Neuronal stem cell (in vitro differentiated cells): ENCODE measurements around the gene ANKRD36.
"Not testable (repeated sequence)": the region's sequence is repeated elsewhere in the genome, so short reads cannot be mapped to it uniquely, and the experiment has no call there.

Experiments
- DNase-seq: peaks from one replicate; pipeline ENCODE4 v3.0.0-alpha.2; 2013; ENCODE audit warnings: low spot score
- H2AFZ ChIP-seq: one replicate; pipeline ENCODE4 v1.6.1; 2013; ENCODE audit warnings: mild to moderate bottlenecking, low read length, inconsistent platforms
- H2AK5ac ChIP-seq: 2 replicates; pipeline ENCODE4 v1.6.1; 2013; ENCODE audit warnings: low read depth, mild to moderate bottlenecking, inconsistent platforms, low read length, moderate library complexity, mixed read lengths
- H2BK120ac ChIP-seq: 2 replicates; pipeline ENCODE4 v1.6.1; 2013; ENCODE audit warnings: low read depth, mild to moderate bottlenecking, inconsistent platforms, low read length, moderate library complexity, mixed read lengths
- H2BK12ac ChIP-seq: one replicate; pipeline ENCODE4 v1.6.1; 2013; ENCODE audit warnings: low read length, inconsistent platforms
- H2BK15ac ChIP-seq: 2 replicates; pipeline ENCODE4 v1.6.1; 2013; ENCODE audit warnings: mild to moderate bottlenecking, low read length, inconsistent platforms, mixed read lengths
- H2BK5ac ChIP-seq: one replicate; pipeline ENCODE4 v1.6.1; 2013; ENCODE audit warnings: inconsistent platforms, mild to moderate bottlenecking, low read length, moderate library complexity
- H3K14ac ChIP-seq: one replicate; pipeline ENCODE4 v1.6.1; 2013; ENCODE audit warnings: low read length, inconsistent platforms
- H3K18ac ChIP-seq: 2 replicates; pipeline ENCODE4 v1.6.1; 2013; ENCODE audit warnings: low read length, inconsistent platforms
- H3K23ac ChIP-seq: 2 replicates; pipeline ENCODE4 v1.6.1; 2013; ENCODE audit warnings: low read depth, mild to moderate bottlenecking, mixed read lengths, low read length, inconsistent platforms; ENCODE audit not compliant: poor library complexity
- H3K27ac ChIP-seq: replicated peaks from 3 replicates; pipeline ENCODE4 v1.5.1; 2013; ENCODE audit warnings: low read length, inconsistent platforms
- H3K27me3 ChIP-seq, 3 experiments: 2 replicates each; pipeline ENCODE4 v1.6.1; 2013; ENCODE audit warnings: low read length in 3 of 3, mild to moderate bottlenecking in 2 of 3, inconsistent platforms in 1 of 3, low read depth in 1 of 3, mixed read lengths in 1 of 3, moderate library complexity in 1 of 3; ENCODE audit not compliant: control insufficient read depth in 3 of 3, insufficient read depth in 3 of 3
- H3K36me3 ChIP-seq, 2 donors: replicated peaks in 1 of 2; 2 replicates each; pipeline ENCODE4 v1.6.1; 2013; ENCODE audit warnings: low read length in 2 of 2; ENCODE audit not compliant: control insufficient read depth in 2 of 2, insufficient read depth in 2 of 2
- H3K4ac ChIP-seq: 2 replicates; pipeline ENCODE4 v1.6.1; 2013; ENCODE audit warnings: inconsistent platforms, mild to moderate bottlenecking, low read length, moderate library complexity
- H3K4me1 ChIP-seq, 2 donors: 1 replicate in 1 of 2; 2 replicates in 1 of 2; pipeline ENCODE4 v1.6.1; 2013; ENCODE audit warnings: low read length in 2 of 2, low read depth in 1 of 2; ENCODE audit not compliant: control insufficient read depth in 2 of 2, insufficient read depth in 1 of 2
- H3K4me2 ChIP-seq: one replicate; pipeline ENCODE4 v1.6.1; 2013; ENCODE audit warnings: mild to moderate bottlenecking, low read length, inconsistent platforms; ENCODE audit not compliant: insufficient read depth, poor library complexity, severe bottlenecking
- H3K4me3 ChIP-seq, 2 donors: 2 replicates each; pipeline ENCODE4 v1.5.1; 2013; ENCODE audit warnings: low read length in 2 of 2, mild to moderate bottlenecking in 2 of 2, inconsistent platforms in 1 of 2, moderate library complexity in 1 of 2
- H3K79me1 ChIP-seq: one replicate; pipeline ENCODE4 v1.6.1; 2013; ENCODE audit warnings: low read depth, mild to moderate bottlenecking, inconsistent platforms, low read length, moderate library complexity
- H3K9ac ChIP-seq: one replicate; pipeline ENCODE4 v1.6.1; 2013; ENCODE audit warnings: mild to moderate bottlenecking, low read depth, low read length, inconsistent platforms; ENCODE audit not compliant: poor library complexity
- H3K9me3 ChIP-seq, 2 donors: replicated peaks in 1 of 2; 2 replicates each; pipeline versions ENCODE3 to v1.6.1; 2013; ENCODE audit warnings: low read length in 2 of 2, mild to moderate bottlenecking in 2 of 2, inconsistent platforms in 1 of 2, low read depth in 1 of 2, mixed read lengths in 1 of 2, moderate library complexity in 1 of 2; ENCODE audit not compliant: control insufficient read depth in 2 of 2, insufficient read depth in 1 of 2
- H4K8ac ChIP-seq: one replicate; pipeline ENCODE4 v1.6.1; 2013; ENCODE audit warnings: low read depth, mild to moderate bottlenecking, inconsistent platforms, low read length, moderate library complexity
- H4K91ac ChIP-seq: one replicate; pipeline ENCODE4 v1.6.1; 2013; ENCODE audit warnings: low read length, low read depth, mild to moderate bottlenecking, inconsistent platforms; ENCODE audit not compliant: poor library complexity
- WGBS, 2 donors: extraction: QIAGEN DNeasy Blood & Tissue Kit; methylation state at CpG; one replicate each; pipeline ENCODE4 v1.1.7; 2013; ENCODE audit warnings: missing lambda C conversion rate in 2 of 2, mixed read lengths in 1 of 2; ENCODE audit not compliant: insufficient read length in 2 of 2, insufficient replicate concordance in 1 of 2; ENCODE audit errors: extremely low coverage in 2 of 2; 5-methylcytosine and 5-hydroxymethylcytosine counted together

The ANKRD36 gene

DNA sequence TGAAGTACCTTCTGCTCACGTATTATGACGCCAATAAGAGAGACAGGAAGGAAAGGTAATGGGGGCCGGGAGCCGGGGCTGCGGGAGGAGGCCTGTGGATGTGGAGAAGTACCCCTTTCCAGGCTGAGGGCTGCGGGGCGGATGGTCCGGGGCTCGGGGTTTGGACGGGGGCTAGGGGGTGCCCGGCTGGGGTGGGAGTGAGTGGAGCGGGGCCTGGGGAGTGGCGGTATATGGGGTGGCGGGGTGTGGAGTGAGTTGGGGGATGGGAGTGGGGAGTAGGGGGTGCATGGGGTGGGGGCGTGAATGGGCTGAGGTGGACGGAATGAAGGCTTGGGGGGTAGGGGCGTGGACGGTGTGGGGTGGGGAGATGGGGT lies 916 bp downstream of the ANKRD36 start:
- not testable (repeated sequence) for H2BK15ac ChIP-seq, H3K36me3 ChIP-seq, H2AK5ac ChIP-seq, H4K8ac ChIP-seq, H3K23ac ChIP-seq, H3K4ac ChIP-seq, H3K14ac ChIP-seq, H2BK5ac ChIP-seq, H3K27me3 ChIP-seq, H3K4me1 ChIP-seq, H3K9me3 ChIP-seq, H2BK120ac ChIP-seq, H4K91ac ChIP-seq, H2BK12ac ChIP-seq, DNase-seq, H3K79me1 ChIP-seq, H3K18ac ChIP-seq
- Histone ChIP-seq H3K4me3 (peak overlapping the region; percentile 65 to 94), H3K9ac (peak overlapping the region; percentile 70), H3K4me2 (peak overlapping the region; percentile 54), H3K27ac (peak overlapping the region; percentile 71), H2AFZ (peak overlapping the region; percentile 100)
- WGBS, 2 donors, result no CpG with 5 or more reads among the region's 18 CpGs

DNA sequence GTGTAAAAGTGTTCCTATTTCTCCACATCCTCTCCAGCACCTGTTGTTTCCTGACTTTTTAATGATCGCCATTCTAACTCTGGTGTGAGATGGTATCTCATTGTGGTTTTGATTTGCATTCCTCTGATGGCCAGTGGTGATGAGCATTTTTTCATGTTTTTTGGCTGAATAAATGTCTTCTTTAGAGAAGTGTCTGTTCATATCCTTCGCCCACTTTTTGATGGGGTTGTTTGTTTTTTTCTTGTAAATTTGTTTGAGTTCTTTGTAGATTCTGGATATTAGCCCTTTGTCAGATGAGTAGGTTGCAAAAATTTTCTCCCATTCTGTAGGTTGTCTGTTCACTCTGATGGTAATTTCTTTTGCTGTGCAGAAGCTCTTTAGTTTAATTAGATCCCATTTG lies 16.1 kb downstream of the ANKRD36 start:
- H3K18ac ChIP-seq, H3K4ac ChIP-seq, H2BK12ac ChIP-seq, H3K9me3 ChIP-seq, H3K27ac ChIP-seq, H3K4me2 ChIP-seq, H2AK5ac ChIP-seq, H3K23ac ChIP-seq, H2BK15ac ChIP-seq, H4K91ac ChIP-seq, H2AFZ ChIP-seq, H3K14ac ChIP-seq, H3K36me3 ChIP-seq, H2BK5ac ChIP-seq, H3K4me1 ChIP-seq, H3K79me1 ChIP-seq, H4K8ac ChIP-seq, H2BK120ac ChIP-seq, H3K9ac ChIP-seq, H3K27me3 ChIP-seq, DNase-seq, H3K4me3 ChIP-seq: not testable (repeated sequence)
- no CpG with 5 or more reads among the region's 2 CpGs for WGBS, 2 donors

DNA sequence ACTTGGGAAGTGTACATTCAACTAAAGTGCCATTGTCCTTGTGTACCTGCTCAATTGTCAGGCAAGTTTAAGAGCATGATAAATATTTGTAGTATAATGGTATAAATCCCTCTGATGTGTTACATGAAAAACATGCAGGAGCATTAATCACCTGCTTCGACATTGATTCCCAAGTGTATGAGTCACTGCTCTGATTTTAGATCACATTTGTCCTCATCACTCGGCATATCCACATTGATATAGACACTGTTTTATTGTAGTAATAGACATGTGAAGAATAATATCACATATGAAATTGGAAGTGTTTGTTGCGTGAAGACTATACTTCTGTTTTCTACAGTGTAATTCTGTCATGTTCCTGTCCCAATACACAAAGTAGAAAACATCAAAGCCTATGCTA lies 31.1 kb downstream of the ANKRD36 start:
- H3K14ac ChIP-seq, H3K9ac ChIP-seq, H2BK12ac ChIP-seq, H3K23ac ChIP-seq, H2BK120ac ChIP-seq, H3K79me1 ChIP-seq, H4K91ac ChIP-seq, H4K8ac ChIP-seq, H2BK15ac ChIP-seq, H2BK5ac ChIP-seq, H3K27ac ChIP-seq, H3K27me3 ChIP-seq, DNase-seq, H2AK5ac ChIP-seq, H3K18ac ChIP-seq, H2AFZ ChIP-seq, H3K9me3 ChIP-seq, H3K4me2 ChIP-seq, H3K4me1 ChIP-seq, H3K4ac ChIP-seq, H3K4me3 ChIP-seq: not testable (repeated sequence)
- H3K36me3 ChIP-seq, result peaks cover 0 to 22% of the 10 kb centered on the region in 2 donors
- WGBS, 2 donors, result no CpG with 5 or more reads among the region's 3 CpGs

DNA sequence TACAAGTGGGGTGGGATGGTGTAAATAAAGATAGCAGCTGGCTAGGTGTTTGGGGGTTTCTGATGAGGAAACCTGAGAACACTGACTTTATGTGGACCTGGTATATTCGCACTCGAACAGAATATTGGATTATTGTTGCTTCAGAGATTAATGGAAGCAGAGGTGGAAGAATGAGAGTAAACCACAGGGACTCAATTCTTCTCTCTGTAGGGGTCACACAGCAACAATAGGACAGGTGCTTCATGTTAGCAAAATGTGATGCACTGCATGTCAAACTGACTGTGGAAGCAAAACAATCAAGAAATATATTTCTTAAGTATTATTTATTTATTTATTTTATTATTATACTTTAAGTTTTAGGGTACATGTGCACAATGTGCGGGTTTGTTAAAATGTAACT lies 53.6 kb downstream of the ANKRD36 start:
- not testable (repeated sequence) for H3K27ac ChIP-seq, H2AK5ac ChIP-seq, H3K4me2 ChIP-seq, H3K9ac ChIP-seq, H3K4me1 ChIP-seq, H2AFZ ChIP-seq, H2BK120ac ChIP-seq, H4K91ac ChIP-seq, H3K23ac ChIP-seq, H4K8ac ChIP-seq, H3K27me3 ChIP-seq, DNase-seq, H2BK15ac ChIP-seq, H3K9me3 ChIP-seq, H2BK5ac ChIP-seq, H3K4me3 ChIP-seq, H3K18ac ChIP-seq, H3K4ac ChIP-seq, H3K14ac ChIP-seq, H2BK12ac ChIP-seq, H3K79me1 ChIP-seq
- H3K36me3 ChIP-seq, result peaks cover 0 to 11% of the 10 kb centered on the region in 2 donors
- WGBS, 2 donors, result no CpG with 5 or more reads among the region's 3 CpGs
